Small intestine (tissue), 7 donors: ENCODE results near the gene TRUB2. TPM values are rescaled to one million over a fixed set of nuclear protein-coding genes. Genes with fewer than 3 reads are reported as not detected.

ENCODE experiments used
- DNase-seq, 2 donors: peaks; one replicate each; pipeline versions ENCODE4 v3.0.0 to v3.0.0-alpha.2; 2013
- FAIRE-seq: peaks from 2 replicates; lab custom pipeline; 2012; peaks lifted over from hg19 to GRCh38; lab: Jason Lieb, UNC
- H3K27ac ChIP-seq, 3 donors: one replicate each; pipeline ENCODE4 v1.5.1; 2013; ENCODE audit warnings: low read length in 2 of 3, mild to moderate bottlenecking in 2 of 3, control low read depth in 1 of 3, inconsistent platforms in 1 of 3, low read depth in 1 of 3, moderate library complexity in 1 of 3
- H3K27me3 ChIP-seq, 3 donors: one replicate each; pipeline ENCODE4 v1.6.1; 2013; ENCODE audit warnings: low read length in 3 of 3, inconsistent platforms in 1 of 3; ENCODE audit not compliant: control insufficient read depth in 3 of 3, insufficient read depth in 3 of 3
- H3K36me3 ChIP-seq, 3 donors: one replicate each; pipeline ENCODE4 v1.6.1; 2013; ENCODE audit warnings: low read length in 3 of 3, inconsistent platforms in 1 of 3, low read depth in 1 of 3, mild to moderate bottlenecking in 1 of 3, moderate library complexity in 1 of 3; ENCODE audit not compliant: control insufficient read depth in 3 of 3, insufficient read depth in 2 of 3
- H3K4me1 ChIP-seq, 3 donors: one replicate each; pipeline ENCODE4 v1.6.1; 2013; ENCODE audit warnings: low read length in 2 of 3, inconsistent platforms in 1 of 3, low read depth in 1 of 3, mild to moderate bottlenecking in 1 of 3, moderate library complexity in 1 of 3; ENCODE audit not compliant: control insufficient read depth in 3 of 3, insufficient read depth in 2 of 3
- H3K4me3 ChIP-seq, 3 donors: one replicate each; pipeline ENCODE4 v1.5.1; 2013; ENCODE audit warnings: low read length in 3 of 3, control low read depth in 1 of 3, inconsistent platforms in 1 of 3, low read depth in 1 of 3, mild to moderate bottlenecking in 1 of 3, moderate library complexity in 1 of 3
- H3K9me3 ChIP-seq, 2 donors: one replicate each; pipeline ENCODE4 v1.6.1; 2013; ENCODE audit warnings: low read depth in 1 of 2, low read length in 1 of 2; ENCODE audit not compliant: control insufficient read depth in 2 of 2, insufficient read depth in 1 of 2
- WGBS, 3 donors: extraction: QIAGEN DNeasy Blood & Tissue Kit; methylation state at CpG; one replicate each; pipeline ENCODE4 v1.1.7; 2013; 5-methylcytosine and 5-hydroxymethylcytosine counted together
- polyA plus RNA-seq, 4 donors: library from polyadenylated mRNA; stranded (reverse) in 3 of 4; unstranded in 1 of 4; fragments of 200-250 nt in 3 of 4; fragments of 120-200 nt in 1 of 4; gene quantifications; one replicate each; pipeline versions ENCODE4 v1.2.1 to v1.2.3, GENCODE V29; 2013
- donor health status: healthy with polysubstance abuse.
- donor health status: control.
- donor health status: control.
- donor health status: Bipolar disorder and iron deficiency.
- donor health status: healthy.

Gene TRUB2
- polyA plus RNA-seq, 4 donors = 17.0 to 35.3 (median 24.5) TPM

DNA sequence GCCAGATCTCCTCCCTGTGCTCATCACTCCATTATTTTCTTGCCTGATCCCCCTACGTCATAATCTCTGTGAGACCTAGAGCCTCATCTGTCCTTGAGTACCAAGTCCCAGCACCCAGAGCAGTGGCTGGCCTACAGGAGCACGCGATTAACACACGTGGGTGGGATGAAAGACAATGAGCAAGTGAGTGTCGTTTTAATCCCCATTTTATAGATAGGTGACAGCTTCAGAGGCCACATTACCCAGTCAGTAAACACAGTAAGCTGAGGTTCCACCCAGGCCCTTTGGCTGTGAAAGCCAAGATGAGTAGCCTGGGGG is 17.3 kb downstream of the TRUB2 start:
- H3K27ac ChIP-seq = no peak overlapping the region
- peaks cover 4 to 37% (median 6%) of the 10 kb centered on the region in 3 donors for H3K36me3 ChIP-seq
- DNase-seq (no peak), FAIRE-seq (no peak)
- no peaks in the 10 kb centered on the region for H3K27me3 ChIP-seq
- H3K4me3 ChIP-seq = no peak overlapping the region
- no peaks in the 10 kb centered on the region for H3K4me1 ChIP-seq
- WGBS, 3 donors = 66 to 69% (median 68%) methylated on average over 5 of the region's 5 CpGs
- no peaks in the 10 kb centered on the region for H3K9me3 ChIP-seq

GRCh38 chr9:128304136-128304970 is 17.9 kb downstream of the TRUB2 start:
- whole genome bisulfite sequencing, 3 donors = 83 to 86% (median 85%) methylated on average over 9 of the region's 9 CpGs
- FAIRE-seq (no peak), DNase-seq (no peak)
- H3K9me3 ChIP-seq = no peaks in the 10 kb centered on the region
- peaks cover 0 to 31% (median 4%) of the 10 kb centered on the region in 3 donors for H3K36me3 ChIP-seq
- H3K27ac ChIP-seq = no peak overlapping the region
- no peak overlapping the region for H3K4me3 ChIP-seq
- H3K4me1 ChIP-seq = no peaks in the 10 kb centered on the region
- H3K27me3 ChIP-seq = no peaks in the 10 kb centered on the region

- 37 to 79% (median 51%) methylated on average over 18 to 20 of the region's 20 CpGs for whole genome bisulfite sequencing, 3 donors
- H3K27ac ChIP-seq = peak overlapping the region in 1 of 3 donors; percentile 30
- H3K36me3 ChIP-seq = peaks cover 0 to 4% (median 0%) of the 10 kb centered on the region in 3 donors
- peaks cover 0 to 24% (median 0%) of the 10 kb centered on the region in 3 donors for H3K4me1 ChIP-seq
- FAIRE-seq (no peak), DNase-seq (peak; percentile 38 to 52)
- H3K27me3 ChIP-seq = no peaks in the 10 kb centered on the region
- no peak overlapping the region for H3K4me3 ChIP-seq
- H3K9me3 ChIP-seq = no peaks in the 10 kb centered on the region
These were observed 23.4 kb downstream of the TRUB2 start for GRCh38 chr9:128298535-128299482.

GRCh38 chr9:128297221-128297773 is 24.9 kb downstream of the TRUB2 start:
- FAIRE-seq (no peak), DNase-seq (peak in 1 of 2 donors; percentile 61)
- H3K4me3 ChIP-seq = no peak overlapping the region
- peak overlapping the region; percentile 76 to 92 (median 89) for H3K27ac ChIP-seq
- peaks cover 0 to 24% (median 0%) of the 10 kb centered on the region in 3 donors for H3K4me1 ChIP-seq
- no peaks in the 10 kb centered on the region for H3K27me3 ChIP-seq
- no peaks in the 10 kb centered on the region for H3K9me3 ChIP-seq
- 44 to 73% (median 68%) methylated on average over 2 of the region's 2 CpGs for WGBS, 3 donors
- H3K36me3 ChIP-seq = peaks cover 0 to 4% (median 0%) of the 10 kb centered on the region in 3 donors

DNA sequence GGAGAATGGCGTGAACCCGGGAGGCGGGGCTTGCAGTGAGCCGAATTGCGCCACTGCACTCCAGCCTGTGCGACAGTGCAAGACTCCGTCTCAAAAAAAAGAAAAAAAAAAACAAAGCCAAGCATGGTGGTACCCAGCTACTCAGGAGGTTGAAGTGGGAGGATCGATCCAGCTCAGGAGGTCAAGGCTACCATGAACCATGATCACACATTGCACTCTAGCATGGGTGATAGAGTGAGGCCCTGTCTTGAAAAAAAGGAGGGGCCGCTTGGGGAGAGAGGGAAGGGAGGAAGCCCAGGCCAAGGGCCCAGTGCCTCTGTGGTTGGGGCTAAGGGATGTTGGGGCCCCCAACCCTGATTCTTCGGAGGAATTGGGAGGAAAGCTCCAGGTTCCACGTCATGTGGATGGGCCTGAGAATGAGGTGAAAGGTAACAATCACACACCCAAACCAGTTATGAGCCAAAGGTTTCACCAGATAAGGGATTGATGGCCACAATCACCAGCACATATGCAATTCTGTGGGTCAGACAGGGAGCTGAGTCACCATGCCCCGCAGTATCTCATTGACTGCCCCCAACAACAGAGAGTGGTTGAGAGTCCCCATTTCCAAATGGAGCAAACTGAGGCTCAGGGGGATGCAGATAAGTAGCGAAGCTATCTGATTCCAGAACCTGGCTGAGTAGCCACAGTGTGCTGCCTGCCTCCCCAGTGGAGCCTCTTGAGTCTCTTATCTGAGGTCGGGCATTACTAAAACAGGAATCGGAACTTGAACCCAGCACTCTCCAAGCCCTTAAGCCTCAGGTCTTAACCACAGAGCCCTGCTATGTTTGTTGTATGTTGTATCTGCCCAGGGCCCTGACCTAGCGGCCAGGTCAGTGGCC is 25.7 kb downstream of the TRUB2 start:
- FAIRE-seq (no peak), DNase-seq (peak; percentile 90 to 92)
- H3K27ac ChIP-seq = peak overlapping the region; percentile 81 to 92 (median 89)
- no peak overlapping the region for H3K4me3 ChIP-seq
- peaks cover 0 to 4% (median 2%) of the 10 kb centered on the region in 3 donors for H3K36me3 ChIP-seq
- H3K4me1 ChIP-seq = peaks cover 0 to 24% (median 0%) of the 10 kb centered on the region in 3 donors
- no peaks in the 10 kb centered on the region for H3K27me3 ChIP-seq
- whole genome bisulfite sequencing, 3 donors = 51 to 76% (median 56%) methylated on average over 16 of the region's 16 CpGs
- H3K9me3 ChIP-seq = no peaks in the 10 kb centered on the region

GRCh38 chr9:128294142-128294541 is 28.1 kb downstream of the TRUB2 start:
- no peaks in the 10 kb centered on the region for H3K9me3 ChIP-seq
- DNase-seq (no peak), FAIRE-seq (no peak)
- peaks cover 0 to 5% (median 2%) of the 10 kb centered on the region in 3 donors for H3K36me3 ChIP-seq
- H3K27ac ChIP-seq = no peak overlapping the region
- WGBS, 3 donors = 75 to 85% (median 76%) methylated on average over 4 of the region's 4 CpGs
- peaks cover 0 to 24% (median 0%) of the 10 kb centered on the region in 3 donors for H3K4me1 ChIP-seq
- no peak overlapping the region for H3K4me3 ChIP-seq
- H3K27me3 ChIP-seq = no peaks in the 10 kb centered on the region

DNA sequence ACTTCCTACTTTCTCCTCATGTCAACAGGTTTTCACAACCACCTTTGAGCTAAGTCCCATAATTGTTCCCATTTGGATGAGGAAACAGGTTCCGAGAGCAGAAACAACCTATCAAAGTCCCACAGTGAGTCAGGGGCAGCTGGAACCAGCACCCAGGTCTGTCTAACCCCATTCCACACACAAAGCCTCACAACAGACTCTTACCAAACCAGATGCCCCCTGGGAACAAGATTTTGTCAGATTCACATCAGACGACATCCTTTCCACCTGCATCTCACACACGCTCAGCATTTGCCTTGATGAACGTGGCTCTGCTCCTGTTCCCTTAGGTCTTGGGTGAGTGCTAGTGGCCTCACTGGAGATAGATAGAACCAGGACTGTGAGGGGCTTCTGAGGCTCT is 29.2 kb downstream of the TRUB2 start:
- Histone ChIP-seq H3K36me3 (peaks cover 0 to 13% (median 2%) of the 10 kb centered on the region in 3 donors), H3K27me3 (no peaks in the 10 kb centered on the region), H3K9me3 (no peaks in the 10 kb centered on the region), H3K4me1 (peaks cover 0 to 24% (median 0%) of the 10 kb centered on the region in 3 donors), H3K4me3 (no peak overlapping the region), H3K27ac (no peak overlapping the region)
- no peak for DNase-seq
- no peak for FAIRE-seq
- WGBS, 3 donors = 86 to 93% (median 87%) methylated on average over 4 of the region's 4 CpGs
